ENCODE results near the gene POLG. TPM values are rescaled to one million over a fixed set of nuclear protein-coding genes. Genes with fewer than 3 reads are reported as not detected.

The POLG gene
- total and polyA plus RNA-seq, 2 donors (not counting 1 experiment from before 2014, with no cell fraction given) = 81.1 to 144 TPM

DNA sequence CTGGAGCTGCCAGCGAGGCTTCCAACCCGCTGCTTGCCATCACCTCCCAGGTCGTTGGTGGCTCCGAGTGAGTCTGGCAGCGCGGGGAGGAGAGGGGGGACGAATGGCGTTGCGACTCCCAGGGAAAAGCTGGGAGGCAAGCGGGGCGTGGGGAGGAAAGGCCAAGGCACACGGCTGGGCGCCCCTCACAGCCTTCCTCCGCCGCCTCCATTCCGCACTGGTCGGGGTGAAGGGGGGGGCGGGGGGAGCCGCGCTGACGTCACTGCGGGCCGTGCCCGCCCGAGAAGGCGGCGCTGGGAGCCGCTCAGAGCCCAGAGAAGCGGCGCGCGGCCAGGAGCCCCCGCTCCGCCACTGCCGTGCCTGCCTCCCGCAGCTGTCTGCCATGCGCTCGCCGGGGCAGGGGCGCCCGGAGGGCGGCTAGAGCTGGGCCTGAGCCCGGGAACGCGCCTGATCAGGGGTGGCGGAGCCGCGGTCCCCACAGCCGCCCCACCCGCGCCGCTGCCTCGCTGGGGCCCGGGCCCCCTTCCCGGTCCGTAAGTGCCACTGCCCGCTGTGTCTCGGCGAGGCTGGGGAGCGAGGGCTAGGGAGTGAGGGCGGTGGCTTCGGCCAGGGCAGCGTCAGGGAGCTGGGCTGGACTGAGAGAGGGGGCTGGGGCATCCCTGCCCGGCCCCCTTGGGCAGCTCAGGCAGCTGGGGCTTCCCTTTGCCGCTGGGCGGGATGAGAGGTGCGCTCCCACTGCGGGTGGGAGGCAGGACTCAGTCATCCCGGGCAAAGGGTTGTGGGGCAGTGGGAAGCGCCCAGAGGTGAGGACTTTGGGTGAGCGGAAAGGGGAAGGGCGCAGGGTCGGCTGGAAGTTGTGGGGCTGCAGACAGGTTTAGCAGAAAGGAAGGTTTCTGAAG, 27.8 kb upstream of the POLG start:
- Histone ChIP-seq H3K4me2 (replicated peaks; ENCODE audit: low read depth, low read length, poor library complexity, severe bottlenecking) (peak overlapping the region; percentile 56), H4K20me1 (ENCODE audit: control insufficient read depth, insufficient read depth, low read length, poor library complexity, severe bottlenecking) (no peaks in the 10 kb centered on the region), H3K36me3 (replicated peaks in 1 of 2; ENCODE audit: control extremely low read depth in 1 of 2, control insufficient read depth in 1 of 2, extremely low read depth in 1 of 2, insufficient read depth in 2 of 2, low read length in 1 of 2) (no peaks in the 10 kb centered on the region), H3K27ac (ENCODE audit: low read length in 2 of 2) (no peak overlapping the region), H3K4me3 (ENCODE audit: control extremely low read depth in 1 of 5, extremely low read depth in 1 of 5, insufficient read depth in 1 of 5, low read depth in 2 of 5, low read length in 4 of 5) (no peak overlapping the region), H3K79me2 (ENCODE audit: control insufficient read depth, insufficient read depth, low read length) (no peaks in the 10 kb centered on the region), H2AFZ (ENCODE audit: insufficient read depth, low read depth, low read length, poor library complexity, severe bottlenecking) (peak overlapping the region; percentile 23), H3K9me3 (ENCODE audit: control extremely low read depth in 1 of 3, control insufficient read depth in 2 of 3, insufficient read depth in 1 of 3, low read length in 2 of 3) (peaks cover 0 to 49% (median 0%) of the 10 kb centered on the region in 3 donors), H3K9ac (ENCODE audit: low read length) (no peak overlapping the region), H3K4me1 (ENCODE audit: control insufficient read depth in 2 of 2, insufficient read depth in 2 of 2, low read length in 2 of 2) (peaks cover 34 to 47% of the 10 kb centered on the region in 2 donors), H3K27me3 (replicated peaks in 1 of 4; ENCODE audit: control extremely low read depth in 1 of 4, control insufficient read depth in 3 of 4, insufficient read depth in 4 of 4, low read length in 3 of 4) (peaks cover 0 to 95% (median 70%) of the 10 kb centered on the region in 4 experiments)
- H3K4me1 Mint-ChIP-seq = peaks cover 24% of the 10 kb centered on the region
- intact Hi-C loops (cut with micrococcal nuclease) = no loop called here
- no peak overlapping the region for H3K27ac Mint-ChIP-seq
- CTCF ChIA-PET = interaction anchor here (8.2 kb wide), 1 partner anchor 67 kb away, joined by 126 read pairs; no protein-coding TSS in a partner anchor
- peak overlapping the region; percentile 53 for H3K4me3 Mint-ChIP-seq
- ATAC-seq (ENCODE audit: low read depth) = no peak
- DNase-seq = peak; percentile 41
- H3K27me3 Mint-ChIP-seq = peaks cover 75% of the 10 kb centered on the region
- 11% methylated on average over 69 of the region's 73 CpGs for WGBS (ENCODE audit: insufficient coverage)
- no peaks in the 10 kb centered on the region for H3K9me3 Mint-ChIP-seq (ENCODE audit: insufficient read depth)
- POLR2A ChIA-PET = no interaction called here
- TF ChIP-seq, protein P1, sequence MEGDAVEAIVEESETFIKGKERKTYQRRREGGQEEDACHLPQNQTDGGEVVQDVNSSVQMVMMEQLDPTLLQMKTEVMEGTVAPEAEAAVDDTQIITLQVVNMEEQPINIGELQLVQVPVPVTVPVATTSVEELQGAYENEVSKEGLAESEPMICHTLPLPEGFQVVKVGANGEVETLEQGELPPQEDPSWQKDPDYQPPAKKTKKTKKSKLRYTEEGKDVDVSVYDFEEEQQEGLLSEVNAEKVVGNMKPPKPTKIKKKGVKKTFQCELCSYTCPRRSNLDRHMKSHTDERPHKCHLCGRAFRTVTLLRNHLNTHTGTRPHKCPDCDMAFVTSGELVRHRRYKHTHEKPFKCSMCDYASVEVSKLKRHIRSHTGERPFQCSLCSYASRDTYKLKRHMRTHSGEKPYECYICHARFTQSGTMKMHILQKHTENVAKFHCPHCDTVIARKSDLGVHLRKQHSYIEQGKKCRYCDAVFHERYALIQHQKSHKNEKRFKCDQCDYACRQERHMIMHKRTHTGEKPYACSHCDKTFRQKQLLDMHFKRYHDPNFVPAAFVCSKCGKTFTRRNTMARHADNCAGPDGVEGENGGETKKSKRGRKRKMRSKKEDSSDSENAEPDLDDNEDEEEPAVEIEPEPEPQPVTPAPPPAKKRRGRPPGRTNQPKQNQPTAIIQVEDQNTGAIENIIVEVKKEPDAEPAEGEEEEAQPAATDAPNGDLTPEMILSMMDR (IDR thresholded peaks at IDR 0.05) = no peak
- no peak for TF ChIP-seq EZH2 (IDR thresholded peaks at IDR 0.05; ENCODE audit: borderline replicate concordance, insufficient read depth, low read depth, low read length, poor library complexity, severe bottlenecking)

Data from B cell (primary cell).